NCI-H1436 treated with DMSO at 0.1 percent for 48 hours (cell line): ENCODE data around the gene PLCL1.
"Not testable (repeated sequence)": the region's sequence is repeated elsewhere in the genome, so short reads cannot be mapped to it uniquely, and the experiment has no call there.

Experiments
- DNase-seq: peaks from one replicate; lab custom pipeline; 2025; lab: John Stamatoyannopoulos, UW

PLCL1 gene

DNA sequence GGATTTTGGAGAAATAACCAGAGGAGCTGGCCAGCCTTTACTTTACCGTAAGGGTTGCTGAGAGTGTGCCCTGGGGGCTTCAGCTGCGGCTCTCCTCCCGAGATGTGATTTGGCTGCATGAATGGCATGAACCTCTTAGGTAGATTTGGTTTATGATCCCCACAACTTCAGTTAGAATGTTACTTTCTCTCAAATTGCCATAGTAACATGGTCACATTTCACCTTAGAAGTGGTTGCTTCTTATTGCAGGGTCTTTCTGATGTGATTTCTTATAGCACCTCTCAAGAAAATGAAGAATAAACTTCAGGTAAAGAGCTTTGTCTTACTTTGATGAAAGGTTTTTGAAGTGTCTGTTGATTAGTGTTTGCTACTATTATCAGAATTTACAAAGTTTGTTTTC, 5.6 kb downstream of the PLCL1 start:
- DNase-seq: no peak

DNA sequence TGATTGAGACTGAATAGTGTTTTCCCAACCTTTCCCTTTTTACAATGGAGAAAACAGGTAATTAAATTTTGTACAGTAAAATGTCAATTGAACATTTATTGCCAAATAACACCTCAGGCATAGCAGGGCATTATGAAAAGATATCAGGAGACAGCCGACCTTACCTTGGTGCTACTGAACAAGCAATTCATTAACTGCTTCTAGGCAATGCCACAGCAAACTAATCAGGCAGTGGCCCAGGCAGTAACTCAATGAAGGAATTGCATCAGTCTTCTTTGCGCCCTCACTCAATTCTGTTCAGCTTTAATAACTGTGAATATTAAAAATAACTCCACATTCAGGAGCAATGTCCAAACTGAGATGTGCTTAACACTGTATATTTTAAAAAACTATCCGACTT, 6.1 kb downstream of the PLCL1 start:
- DNase-seq: no peak

DNA sequence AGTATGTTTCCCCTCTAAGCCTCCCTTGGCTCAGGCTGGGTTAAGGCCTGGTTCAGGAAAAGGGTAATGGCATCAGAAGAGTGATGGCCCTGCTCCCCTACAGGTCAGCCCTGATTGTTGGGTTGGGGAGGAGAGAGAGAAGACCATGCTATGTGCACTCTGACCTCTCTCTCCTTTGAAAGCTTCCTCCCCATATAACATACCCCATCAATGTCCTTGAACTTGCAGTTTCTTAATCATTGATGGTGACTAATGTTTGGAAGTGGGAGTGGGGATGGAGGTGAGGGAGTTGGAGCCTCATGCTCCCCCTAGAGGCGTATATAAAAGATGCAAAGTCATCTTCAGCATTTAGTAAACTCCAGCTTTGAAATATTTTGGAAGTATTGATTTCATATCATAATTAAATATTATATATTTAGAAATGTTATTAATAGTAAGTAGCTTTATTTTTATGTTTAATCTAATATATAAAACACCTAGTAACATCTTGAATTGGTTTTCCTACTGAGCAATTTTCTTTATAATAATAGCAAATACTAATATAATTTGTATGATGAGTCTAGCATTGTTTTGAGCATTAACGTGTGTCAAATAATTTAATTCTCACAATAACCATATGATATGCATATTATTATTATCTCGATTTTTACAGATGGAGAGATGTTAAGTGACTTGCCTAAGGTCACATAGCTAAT, 8.8 kb downstream of the PLCL1 start:
- DNase-seq: no peak

DNA sequence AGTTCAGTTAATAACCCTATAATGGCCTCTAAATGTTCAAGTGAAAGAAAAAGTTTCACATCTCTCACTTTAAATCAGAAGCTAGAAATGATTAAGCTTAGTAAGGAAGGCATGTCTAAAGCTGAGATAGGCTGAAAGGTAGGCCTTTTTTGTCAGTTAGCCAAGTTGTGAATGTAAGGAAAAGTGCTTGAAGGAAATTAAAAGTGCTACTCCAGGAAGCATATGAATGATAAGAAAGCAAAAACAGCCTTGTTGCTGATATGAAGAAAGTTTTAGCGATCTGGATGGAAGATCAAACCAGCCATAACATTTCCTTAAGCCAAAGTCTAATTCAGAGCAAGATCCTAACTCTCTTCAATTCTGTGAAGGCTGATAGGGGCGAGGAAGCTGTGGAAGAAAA, 10.1 kb downstream of the PLCL1 start:
- no peak for DNase-seq

DNA sequence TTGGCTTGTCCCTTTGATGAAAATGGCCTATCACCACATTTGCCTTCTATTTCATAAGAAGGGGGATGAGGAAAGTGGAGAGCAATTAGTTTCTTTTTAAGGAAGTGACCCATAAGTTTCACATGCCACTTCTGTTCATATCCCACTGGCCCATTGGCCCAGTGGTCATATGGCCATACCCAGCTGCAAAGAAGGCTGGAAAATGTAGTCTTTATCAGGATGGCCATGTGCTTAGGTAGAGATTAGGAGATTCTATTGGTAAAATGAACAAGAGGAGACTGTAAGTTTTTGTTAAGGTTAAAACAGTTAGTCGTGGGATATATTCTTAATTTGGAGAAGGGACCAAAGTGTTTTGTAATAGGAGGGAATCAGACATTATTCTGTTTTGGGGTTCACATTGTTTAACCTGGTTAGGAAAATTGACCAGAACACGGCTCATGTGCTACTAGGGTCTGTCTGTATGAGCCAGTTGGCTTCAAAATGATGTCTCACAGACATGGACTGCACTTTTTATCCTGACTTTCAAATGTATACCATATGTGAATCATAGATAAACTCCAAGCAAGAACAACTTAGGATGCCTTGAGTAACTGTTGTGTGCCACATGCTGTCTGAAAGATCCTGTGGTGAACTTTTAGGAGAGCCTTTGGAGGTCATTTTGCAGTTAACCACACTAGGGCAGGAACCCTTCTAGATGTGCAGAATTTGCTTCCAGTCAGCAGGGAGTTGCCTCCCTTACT, 17.3 kb downstream of the PLCL1 start:
- no peak for DNase-seq

DNA sequence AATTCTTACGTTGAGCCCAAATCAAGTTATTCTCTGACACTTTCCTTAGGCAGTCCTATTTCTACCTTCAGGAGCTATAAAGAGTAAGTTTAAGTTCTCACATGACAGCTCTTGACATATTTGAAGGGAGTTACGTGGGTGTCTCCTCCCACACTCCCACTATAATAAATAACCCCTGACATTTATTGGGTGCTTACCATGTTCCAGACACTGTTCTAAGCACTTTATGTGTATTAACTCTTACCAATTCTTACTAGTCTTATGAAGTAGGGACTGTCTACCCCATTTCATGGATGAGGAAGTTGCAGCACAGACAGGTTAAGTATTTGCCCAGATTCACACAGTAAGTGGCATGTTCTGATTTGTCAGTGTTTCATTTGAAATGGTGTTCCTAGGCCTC, 17.9 kb downstream of the PLCL1 start:
- no peak for DNase-seq

DNA sequence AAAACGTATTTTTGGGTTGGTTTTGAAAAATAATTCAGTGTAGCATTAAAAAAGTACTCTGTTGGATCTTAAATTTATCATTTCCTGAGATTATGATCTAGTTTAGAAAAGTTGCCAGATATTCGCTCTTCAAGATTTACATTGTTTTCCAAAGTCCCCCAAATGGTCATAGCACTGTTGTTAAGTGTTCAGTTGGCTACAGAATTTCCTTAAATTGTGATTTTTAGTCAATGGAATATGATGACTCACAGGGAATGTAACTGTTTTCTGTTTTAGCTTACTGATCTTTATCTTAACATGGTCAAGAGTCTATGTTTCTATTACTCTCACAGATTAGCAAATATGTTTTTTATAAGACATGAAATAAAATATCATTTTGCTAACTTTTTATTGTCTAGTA, 23.2 kb downstream of the PLCL1 start:
- no peak for DNase-seq

DNA sequence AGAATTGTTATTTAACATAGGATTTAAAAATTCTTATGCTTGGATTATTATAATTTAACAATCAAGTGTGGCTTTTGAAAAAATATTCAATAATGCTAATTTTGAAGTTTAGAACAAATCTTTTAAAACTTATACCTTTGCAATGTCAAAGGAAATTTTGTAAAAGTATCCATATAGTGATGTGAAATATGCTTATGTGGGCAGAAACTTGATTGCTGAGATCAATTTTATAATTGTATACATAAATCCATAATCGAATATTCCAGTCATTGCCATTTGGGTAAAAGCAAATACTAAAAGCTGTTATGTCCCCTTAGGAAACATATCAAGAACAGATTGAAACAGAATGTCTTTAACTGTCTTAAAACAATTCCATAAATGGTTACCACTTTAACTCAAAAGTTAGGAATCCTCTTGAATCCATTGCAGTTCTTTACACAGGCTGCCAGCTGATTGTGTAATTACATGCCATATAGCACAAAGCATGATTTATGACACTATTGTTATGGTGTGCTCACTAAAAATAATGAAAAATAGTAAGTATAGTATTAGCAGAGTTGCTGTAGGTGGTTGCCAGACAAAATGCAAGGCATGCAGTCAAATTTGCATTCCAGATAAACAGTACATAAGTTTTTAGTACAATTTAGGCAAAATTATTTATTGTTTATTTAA, 24.2 kb downstream of the PLCL1 start:
- no peak for DNase-seq

DNA sequence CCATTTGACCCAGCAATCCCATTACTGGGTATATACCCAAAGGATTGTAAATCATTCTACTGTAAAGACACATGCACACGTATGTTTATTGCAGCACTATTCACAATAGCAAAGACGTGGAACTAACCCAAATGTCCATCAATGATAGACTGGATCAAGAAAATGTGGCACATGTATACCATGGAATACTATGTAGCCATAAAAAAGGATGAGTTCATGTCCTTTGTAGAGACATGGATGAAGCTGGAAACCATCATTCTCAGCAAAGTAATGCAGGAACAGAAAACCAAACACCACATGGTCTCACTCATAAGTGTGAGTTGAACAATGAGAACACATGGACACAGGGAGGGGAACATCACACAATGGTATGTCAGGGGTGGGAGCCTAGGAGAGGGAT, 30.4 kb downstream of the PLCL1 start:
- not testable (repeated sequence) for DNase-seq

DNA sequence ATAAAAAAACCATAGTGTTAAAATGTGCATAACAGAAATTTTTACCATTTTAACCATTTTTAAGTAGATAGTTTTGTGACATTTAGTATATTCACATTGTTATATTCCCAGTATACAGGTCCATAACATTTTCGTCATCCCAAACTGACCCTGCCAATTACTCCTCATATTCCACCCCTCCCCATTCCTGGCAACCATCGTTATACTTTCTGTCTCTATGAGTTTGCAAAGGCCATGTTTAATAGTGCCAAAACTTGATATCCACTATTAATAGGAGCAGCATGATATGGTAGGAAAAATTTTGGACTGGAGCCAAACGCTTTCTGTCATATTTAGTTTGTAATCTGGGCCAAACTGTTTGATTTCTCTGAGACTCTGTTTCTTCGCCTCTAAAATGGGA, 30.9 kb downstream of the PLCL1 start:
- no peak for DNase-seq

DNA sequence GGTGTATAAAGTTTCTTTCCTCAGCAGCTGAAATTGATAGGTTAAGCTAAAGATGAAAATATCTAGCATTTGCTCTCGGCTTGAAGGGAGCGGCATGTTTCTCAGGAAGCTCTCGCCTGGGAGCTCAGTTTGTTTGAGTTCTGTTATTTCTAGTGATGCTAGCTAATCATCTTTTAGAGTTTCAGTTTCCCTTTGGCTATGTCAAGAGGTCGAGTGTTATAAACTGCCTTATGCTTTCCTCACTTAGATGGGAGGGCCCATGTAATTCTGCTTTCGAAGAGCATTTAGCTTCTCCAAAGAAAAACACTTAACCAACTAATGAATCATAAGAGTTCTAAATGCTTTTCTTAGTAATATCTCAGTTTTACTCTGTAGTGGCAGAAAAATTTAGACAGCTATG, 33.6 kb downstream of the PLCL1 start:
- no peak for DNase-seq

DNA sequence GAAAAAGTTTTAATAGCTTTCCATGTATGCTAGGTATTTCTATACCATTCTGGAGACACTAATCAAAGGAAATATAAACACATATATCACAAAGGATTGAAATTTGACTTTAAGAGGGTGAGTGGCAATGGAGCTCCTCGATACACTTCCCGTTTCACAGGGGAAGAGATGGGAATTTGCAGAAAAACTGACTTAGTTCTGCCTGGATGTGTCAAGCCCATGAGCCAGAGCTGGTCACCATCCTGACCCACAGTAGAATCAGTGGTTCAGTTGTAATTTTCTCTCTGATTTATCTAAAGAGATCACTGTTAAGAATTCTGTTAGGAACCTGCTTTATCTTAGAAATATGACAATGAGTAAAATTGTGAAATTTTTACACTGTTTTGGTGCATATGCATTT, 34.2 kb downstream of the PLCL1 start:
- no peak for DNase-seq

DNA sequence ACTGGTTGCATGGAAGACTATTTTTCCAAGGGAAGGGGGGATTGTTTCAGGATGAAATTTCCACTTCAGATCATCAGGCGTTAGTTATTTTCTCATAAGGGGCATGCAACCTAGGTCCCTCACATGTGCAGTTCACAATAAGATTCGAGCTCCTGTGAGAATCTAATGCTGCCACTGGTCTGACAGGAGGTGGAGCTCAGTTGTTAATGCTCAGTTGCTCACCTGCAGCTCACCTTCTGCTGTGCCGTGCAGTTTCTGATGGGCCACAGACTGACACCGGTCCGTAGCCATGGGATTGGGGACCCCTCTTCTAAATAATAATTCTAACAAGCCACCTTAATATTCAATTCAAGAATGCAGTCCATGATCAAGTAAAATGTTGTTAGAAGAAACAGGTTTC, 34.9 kb downstream of the PLCL1 start:
- no peak for DNase-seq

DNA sequence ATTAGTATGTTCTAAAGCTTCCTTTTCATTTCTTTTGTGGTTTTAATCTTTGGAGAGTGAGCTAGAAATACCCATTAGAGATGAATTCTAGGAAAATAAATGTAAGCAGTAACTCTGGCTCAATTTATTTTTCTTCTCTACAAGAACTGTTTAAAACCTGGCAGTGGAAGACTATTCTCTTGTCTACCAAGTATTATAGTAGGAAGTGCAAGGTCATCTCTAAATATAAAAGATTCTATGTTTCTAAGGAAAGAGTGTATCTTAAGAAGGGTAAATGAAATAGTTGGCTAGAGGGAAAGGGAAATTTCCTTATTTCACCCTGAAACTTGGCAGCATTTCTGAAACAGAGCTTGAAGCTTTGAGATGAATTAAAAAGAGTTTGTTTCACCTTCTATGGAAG, 35.5 kb downstream of the PLCL1 start:
- DNase-seq: no peak

DNA sequence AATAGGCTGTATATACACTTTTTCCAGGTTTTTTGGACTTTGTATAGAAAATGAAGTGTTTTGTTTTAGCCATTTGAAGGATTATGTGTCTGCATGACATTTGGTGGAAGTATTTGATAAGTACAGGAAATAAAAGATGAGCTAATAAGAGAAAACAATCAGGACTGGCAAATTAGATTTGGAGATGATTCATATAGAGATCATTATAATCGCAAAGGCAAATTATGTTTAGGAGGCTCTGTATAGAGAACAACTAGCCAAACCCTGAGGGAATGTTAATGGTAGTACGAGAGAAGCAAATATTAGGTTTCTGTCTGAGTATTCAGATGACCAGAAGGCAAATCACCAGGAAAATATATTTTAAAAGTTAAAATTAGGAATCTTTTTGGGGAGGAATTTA, 41.7 kb downstream of the PLCL1 start:
- no peak for DNase-seq

DNA sequence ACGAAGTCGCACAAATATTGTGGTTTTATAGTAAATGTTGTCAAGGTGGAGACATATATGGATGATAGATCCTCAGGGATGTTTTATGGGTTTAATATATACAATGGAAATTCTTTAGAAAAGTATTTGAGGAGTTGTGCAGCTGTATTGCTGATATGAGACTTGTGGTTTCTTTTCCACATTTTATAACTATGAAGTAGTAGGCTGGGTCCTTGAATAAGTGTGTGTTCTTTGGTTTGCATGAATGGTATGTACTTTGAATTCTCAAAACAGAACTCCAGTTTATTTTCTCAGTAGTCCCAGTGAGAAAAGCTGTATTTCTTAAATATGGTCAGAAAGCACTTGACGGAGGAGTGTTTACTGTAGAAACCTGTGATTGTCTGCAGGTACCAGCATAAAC, 42.4 kb downstream of the PLCL1 start:
- DNase-seq: no peak

DNA sequence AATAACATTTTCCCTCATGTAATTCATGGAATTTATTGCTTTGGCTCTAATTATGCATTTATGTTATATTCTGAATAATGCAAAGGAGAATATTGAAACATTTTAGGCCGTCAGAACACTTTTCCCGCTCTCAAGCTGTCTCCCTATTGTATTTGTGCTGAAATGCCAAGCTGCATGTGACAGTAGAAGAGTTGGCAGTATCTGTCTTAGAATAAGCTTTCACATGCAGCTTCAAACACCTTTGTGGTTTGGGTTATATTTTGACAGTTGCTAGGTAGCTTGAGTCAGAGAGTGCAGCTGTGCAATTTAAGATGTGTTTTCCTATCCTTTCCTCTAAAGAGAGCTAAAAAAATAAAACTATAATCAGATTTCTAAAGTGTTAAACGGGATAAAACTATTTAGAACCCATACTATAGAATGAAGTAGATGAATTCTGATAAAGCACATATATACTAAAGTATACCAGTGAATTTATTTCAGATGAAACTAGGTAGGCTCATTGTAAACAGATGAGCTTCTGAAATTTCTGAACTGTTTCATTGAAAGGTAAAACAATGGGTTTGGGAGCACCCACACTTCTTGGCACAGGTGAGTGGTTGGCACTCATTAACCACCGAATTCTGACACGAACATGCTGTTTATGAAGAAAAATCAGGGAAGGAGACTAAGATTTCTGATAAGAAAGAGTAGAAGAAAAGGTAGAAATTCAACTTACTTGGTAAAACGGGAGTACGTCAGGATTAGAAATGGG, 43.4 kb downstream of the PLCL1 start:
- DNase-seq: no peak

DNA sequence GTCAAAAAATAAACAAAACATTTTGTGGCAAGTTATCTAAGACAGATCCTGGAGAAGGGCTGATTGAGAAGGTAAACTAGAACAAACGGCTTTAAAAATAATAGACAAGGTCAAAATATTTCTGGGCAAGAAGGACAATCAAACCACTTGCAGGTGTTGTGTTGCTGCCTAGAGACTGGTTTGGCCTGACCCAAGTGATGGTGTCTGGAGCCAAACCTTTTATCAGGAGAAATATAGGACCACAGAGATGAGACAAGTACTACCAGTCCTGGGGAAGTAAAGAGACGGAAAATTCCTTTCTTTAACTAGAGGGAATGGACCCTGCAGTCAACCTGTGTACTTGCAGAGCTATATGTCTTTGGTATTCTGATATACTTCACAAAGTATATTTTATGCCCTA, 44.2 kb downstream of the PLCL1 start:
- no peak for DNase-seq

DNA sequence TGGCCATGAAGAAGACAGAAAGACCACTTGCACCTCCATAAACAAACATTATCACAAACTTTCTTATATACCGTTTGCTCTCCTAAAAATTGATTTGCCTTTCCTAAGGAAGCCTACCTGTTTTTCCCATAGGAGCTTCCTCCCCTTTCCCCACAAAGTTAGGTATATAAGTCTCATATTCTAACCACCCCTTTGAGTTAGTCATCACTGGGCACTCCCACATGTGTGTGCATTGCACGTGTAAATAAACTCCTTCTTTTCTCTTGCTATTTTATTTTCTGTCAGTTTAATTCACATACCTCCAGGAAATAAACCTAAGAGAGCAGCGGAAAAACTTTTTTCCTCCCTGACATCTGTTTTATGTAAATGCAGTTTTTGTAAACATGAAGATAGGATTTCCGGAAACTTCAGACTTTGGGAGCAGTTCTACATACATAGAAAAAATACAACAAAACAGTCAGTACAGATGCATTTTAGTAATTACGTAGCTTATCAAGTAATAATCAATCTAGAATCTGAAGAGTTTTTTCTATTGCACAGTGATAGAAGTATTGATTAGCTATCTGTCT, 46.6 kb downstream of the PLCL1 start:
- no peak for DNase-seq

DNA sequence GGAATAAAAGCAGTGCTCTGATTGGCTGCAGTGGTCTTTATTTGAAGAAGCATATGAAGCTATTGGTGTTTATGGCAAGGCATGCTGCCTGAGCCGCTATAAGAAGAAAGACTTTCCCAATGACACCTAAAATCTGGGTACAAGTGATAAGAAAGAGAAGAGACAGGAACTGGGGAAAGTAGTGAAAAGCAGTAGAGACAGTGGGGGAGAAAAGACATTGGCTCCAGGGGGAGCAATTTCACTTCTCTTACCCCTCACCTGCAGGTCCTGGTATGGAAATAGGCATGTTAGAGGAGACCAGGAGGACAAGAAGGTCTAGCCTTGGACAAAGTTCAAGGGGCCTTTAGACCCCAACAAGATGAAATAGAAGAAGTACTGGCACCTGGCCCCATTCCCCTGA, 47.1 kb downstream of the PLCL1 start:
- DNase-seq: no peak

DNA sequence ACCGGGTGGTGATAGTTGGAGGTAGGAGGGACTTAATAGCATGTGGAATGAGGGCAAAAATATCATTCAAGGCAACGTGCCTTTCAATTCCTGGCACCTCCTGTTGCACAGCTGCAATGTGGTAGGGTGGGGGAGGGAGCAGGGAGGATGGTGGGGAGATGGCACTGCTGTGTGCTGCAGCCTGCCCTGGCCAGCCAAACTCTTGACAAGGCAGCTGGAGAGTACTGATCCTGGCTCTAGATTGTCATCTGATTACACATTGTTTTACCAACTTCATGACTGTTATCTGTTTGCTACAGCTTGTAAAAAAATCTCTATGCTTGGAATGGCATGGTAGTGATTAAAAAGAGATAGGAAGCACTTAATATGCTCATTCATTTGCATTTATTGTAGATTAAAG, 47.7 kb downstream of the PLCL1 start:
- DNase-seq: no peak

DNA sequence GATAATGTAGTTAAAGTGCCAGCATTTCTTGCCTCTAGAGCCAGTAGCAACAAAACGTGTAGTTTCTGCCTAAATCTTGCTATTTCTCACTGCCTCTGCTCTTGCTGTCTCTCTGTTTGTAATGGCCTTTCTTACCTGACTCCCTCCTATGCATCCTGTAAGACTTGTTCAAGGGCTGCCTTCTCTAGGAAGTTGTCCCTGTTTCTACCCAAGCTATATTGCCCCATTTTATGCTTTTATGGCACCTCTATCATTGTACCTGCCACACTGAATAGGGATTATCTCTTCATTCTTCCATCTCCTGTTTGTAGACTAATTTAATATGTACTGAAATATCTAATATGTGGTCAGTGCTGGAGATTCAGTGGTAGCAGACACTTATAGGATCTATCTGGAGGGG, 49.2 kb downstream of the PLCL1 start:
- DNase-seq: no peak
